HepG2 (cell line): Measurements from ENCODE around the gene ZNF385B. TPM values are rescaled to one million over a fixed set of nuclear protein-coding genes. Genes with fewer than 3 reads are reported as not detected.

Experiments
- ARID5B ChIP-seq: IDR thresholded peaks from 2 replicates; pipeline ENCODE4 v1.4.0; 2020; ENCODE audit warnings: mild to moderate bottlenecking, missing genetic modification reagents
- CERS6 ChIP-seq: sonication (generic); formaldehyde crosslinking; IDR thresholded peaks from 2 replicates; pipeline ENCODE4 v1.5.0; 2020; ENCODE audit warnings: missing genetic modification reagents
- FOXJ3 ChIP-seq: sonication (generic); formaldehyde crosslinking; IDR thresholded peaks from 2 replicates; pipeline ENCODE4 v1.4.0; 2020; ENCODE audit warnings: missing genetic modification reagents, mild to moderate bottlenecking, borderline replicate concordance
- HNF1A ChIP-seq, 2 experiments: sonication (generic) in 1 of 2; formaldehyde crosslinking in 1 of 2; IDR thresholded peaks; 2 replicates each; pipeline versions ENCODE4 v1.4.0 to v1.6.1; 2016 to 2020; ENCODE audit warnings: borderline replicate concordance in 1 of 2, low read depth in 1 of 2, mild to moderate bottlenecking in 1 of 2, missing genetic modification reagents in 1 of 2
- LCORL ChIP-seq, 2 experiments: fragments of 450-650 bp in 1 of 2; sonication (generic) in 1 of 2; formaldehyde crosslinking in 1 of 2; IDR thresholded peaks; 2 replicates each; pipeline versions ENCODE4 v1.5.0 to v1.6.1; 2017 to 2020; ENCODE audit warnings: antibody characterized with exemption in 1 of 2, missing genetic modification reagents in 1 of 2
- NFIC ChIP-seq: IDR thresholded peaks from 2 replicates; pipeline ENCODE4 v1.6.1; 2012; ENCODE audit warnings: mild to moderate bottlenecking, low read length, inconsistent platforms
- SP4 ChIP-seq: sonication (generic); formaldehyde crosslinking; IDR thresholded peaks from 2 replicates; pipeline ENCODE4 v1.8.1; 2023; ENCODE audit warnings: mild to moderate bottlenecking, missing genetic modification reagents
- ZBTB25 ChIP-seq: IDR thresholded peaks from 2 replicates; pipeline ENCODE4 v1.6.1; 2018; ENCODE audit warnings: missing genetic modification reagents
- ZNF160 ChIP-seq: sonication (generic); formaldehyde crosslinking; IDR thresholded peaks from 2 replicates; pipeline ENCODE4 v1.8.0; 2022; ENCODE audit warnings: mild to moderate bottlenecking, inconsistent platforms, missing genetic modification reagents
- ZNF572 ChIP-seq: sonication (generic); formaldehyde crosslinking; IDR thresholded peaks from 2 replicates; pipeline ENCODE4 v1.5.1; 2020; ENCODE audit warnings: mild to moderate bottlenecking, missing genetic modification reagents
- ZNF740 ChIP-seq: sonication (generic); formaldehyde crosslinking; IDR thresholded peaks from 2 replicates; pipeline ENCODE4 v1.4.0; 2020; ENCODE audit warnings: missing genetic modification reagents
- ZNF800 ChIP-seq: sonication (generic); formaldehyde crosslinking; IDR thresholded peaks from 2 replicates; pipeline ENCODE4 v1.4.0; 2020; ENCODE audit warnings: missing genetic modification reagents
- ZSCAN5A ChIP-seq: sonication (generic); formaldehyde crosslinking; IDR thresholded peaks from 2 replicates; pipeline ENCODE4 v1.8.0; 2022; ENCODE audit warnings: mild to moderate bottlenecking, missing genetic modification reagents, borderline replicate concordance
- polyA plus RNA-seq, 8 experiments: library from polyadenylated mRNA; depleted of rRNA in 3 of 8; stranded (reverse) in 7 of 8; unstranded in 1 of 8; fragments of >200 nt; fragmentation: Illumina TruSeq in 4 of 8; extraction: Trizol in 4 of 8; gene quantifications; 2 replicates each; pipeline versions ENCODE4 v1.2.1 to v1.2.3, GENCODE V29; 2011 to 2016; ENCODE audit warnings: low read depth in 4 of 8, missing spikeins in 1 of 8, mixed read lengths in 1 of 8; ENCODE audit not compliant: insufficient read depth in 1 of 8
- total RNA-seq, 5 experiments: library from RNA; depleted of rRNA; stranded (reverse); fragments of >200 nt; fragmentation: Illumina TruSeq; extraction: Trizol; gene quantifications; 2 replicates each; pipeline ENCODE4 v1.2.3, GENCODE V29; 2016; ENCODE audit warnings: low read depth in 1 of 5

The ZNF385B gene
- total and polyA plus RNA-seq, 2 of the 13 experiments (the other 11 are each of a cell fraction or from before 2014, with no cell fraction given) = 3.3 to 6.7 TPM

GRCh38 chr2:179574061-179574519 is 287.3 kb downstream of the ZNF385B start (continued):
- TF ChIP-seq HNF1A (IDR thresholded peaks at IDR 0.05; ENCODE audit: low read depth) (0 out of 2 replicates have a peak, but pooled peaks have one; percentile 27), HNF1A (CRISPR knock-in tag; IDR thresholded peaks at IDR 0.05; ENCODE audit: borderline replicate concordance) (no peak), ARID5B (CRISPR knock-in tag) (peak; percentile 95), CERS6 (no peak), NFIC (peak; percentile 90), ZSCAN5A (CRISPR knock-in tag) (no peak; the same call in 1 of the 2 replicates), ZNF572 (no peak), ZBTB25 (peak; percentile 49; the same call in 1 of the 2 replicates), LCORL (IDR thresholded peaks at IDR 0.05) (peak; percentile 81; the same call in 1 of the 2 replicates), LCORL (CRISPR knock-in tag; IDR thresholded peaks at IDR 0.05) (peak; percentile 84), ZNF740 (CRISPR knock-in tag) (no peak), ZNF160 (no peak), SP4 (CRISPR knock-in tag) (no peak), FOXJ3 (CRISPR knock-in tag) (peak; percentile 86; the same call in 1 of the 2 replicates), ZNF800 (CRISPR knock-in tag) (0 out of 2 replicates have a peak, but pooled peaks have one; percentile 32)
